BJ (cell line): Measurements from ENCODE around the gene SPNS1. TPM values are rescaled to one million over a fixed set of nuclear protein-coding genes. Genes with fewer than 3 reads are reported as not detected.
"Not testable (repeated sequence)": the region's sequence is repeated elsewhere in the genome, so short reads cannot be mapped to it uniquely, and the experiment has no call there.

ENCODE experiments used
- CTCF ChIA-PET: fragments of 350-600 bp; formaldehyde crosslinking; extraction: SDS; loops from one replicate; lab custom pipeline; 2021; ENCODE audit warnings: antibody characterized with exemption, inconsistent platforms; lab: Yijun Ruan, JAX
- POLR2A ChIA-PET: fragments of 300-600 bp; sonication (Branson Sonifier 250); formaldehyde crosslinking; extraction: SDS; loops from one replicate; lab custom pipeline; 2021; ENCODE audit warnings: antibody characterized with exemption; lab: Charles Lee
- DNase-seq: peaks from one replicate; pipeline ENCODE4 v3.0.0-alpha.2; 2011; ENCODE audit warnings: low read depth
- H3K27me3 ChIP-seq: 2 replicates; pipeline ENCODE4 v1.6.0; 2011; ENCODE audit warnings: low read length; ENCODE audit not compliant: control insufficient read depth, insufficient read depth
- H3K36me3 ChIP-seq: 2 replicates; pipeline ENCODE4 v1.5.1; 2011; ENCODE audit warnings: low read length; ENCODE audit not compliant: control insufficient read depth, insufficient read depth
- H3K4me3 ChIP-seq: 2 replicates; pipeline ENCODE4 v1.5.1; 2011; ENCODE audit warnings: low read depth, mild to moderate bottlenecking, control low read depth, low read length
- CTCF ChIP-seq: IDR thresholded peaks from 2 replicates; pipeline ENCODE4 v1.5.1; 2011; ENCODE audit warnings: low read depth, mild to moderate bottlenecking, control low read depth, inconsistent platforms, low read length, moderate library complexity; ENCODE audit not compliant: insufficient read depth
- polyA plus RNA-seq: library from polyadenylated mRNA; depleted of rRNA; stranded (reverse); fragments of >200 nt; gene quantifications from 2 replicates; pipeline ENCODE4 v1.2.3, GENCODE V29; 2011

The SPNS1 gene
- polyA plus RNA-seq, 1 experiment: 52.7 TPM

- Histone ChIP-seq H3K27me3 (no peaks in the 10 kb centered on the region), H3K36me3 (no peaks in the 10 kb centered on the region), H3K4me3 (no peak overlapping the region)
- ChIA-PET POLR2A (no interaction called here), CTCF (interaction anchor here (3.4 kb wide), 1 partner anchor 9 kb away, joined by 17 read pairs; no protein-coding TSS in a partner anchor)
- DNase-seq: peak; percentile 28
- TF ChIP-seq CTCF: no peak
Measured at GRCh38 chr16:28935924-28936783, 38.4 kb upstream of the SPNS1 start.

GRCh38 chr16:28936784-28937155 lies 37.8 kb upstream of the SPNS1 start:
- Histone ChIP-seq H3K4me3 (no peak overlapping the region), H3K36me3 (no peaks in the 10 kb centered on the region), H3K27me3 (no peaks in the 10 kb centered on the region)
- ChIA-PET CTCF (interaction anchor here (3.4 kb wide), 1 partner anchor 8 kb away, joined by 17 read pairs; no protein-coding TSS in a partner anchor), POLR2A (no interaction called here)
- TF ChIP-seq CTCF: no peak
- no peak for DNase-seq

- H3K4me3 ChIP-seq: no peak overlapping the region
- no peak for DNase-seq
- no peaks in the 10 kb centered on the region for H3K36me3 ChIP-seq
- ChIA-PET POLR2A (no interaction called here), CTCF (interaction anchor here (3.4 kb wide), 1 partner anchor 8 kb away, joined by 17 read pairs; no protein-coding TSS in a partner anchor)
- no peaks in the 10 kb centered on the region; the same call in 1 of the 2 replicates for H3K27me3 ChIP-seq
- no peak for TF ChIP-seq CTCF
Measured at GRCh38 chr16:28937222-28937876, 37.2 kb upstream of the SPNS1 start.

- ChIA-PET POLR2A (no interaction called here), CTCF (interaction anchor here (0.6 kb wide), 1 partner anchor 9 kb away, joined by 3 read pairs; no protein-coding TSS in a partner anchor)
- H3K4me3 ChIP-seq: no peak overlapping the region
- DNase-seq: no peak
- no peak for TF ChIP-seq CTCF
- no peaks in the 10 kb centered on the region; the same call in 1 of the 2 replicates for H3K27me3 ChIP-seq
- H3K36me3 ChIP-seq: no peaks in the 10 kb centered on the region
Measured at GRCh38 chr16:28938721-28939120, 35.9 kb upstream of the SPNS1 start.

GRCh38 chr16:28939825-28940224 lies 34.8 kb upstream of the SPNS1 start:
- H3K27me3 ChIP-seq, POLR2A ChIA-PET, H3K36me3 ChIP-seq, DNase-seq, CTCF ChIA-PET, H3K4me3 ChIP-seq: not testable (repeated sequence)
